ENCODE measurements around the gene LCE3C. TPM values are rescaled to one million over a fixed set of nuclear protein-coding genes. Genes with fewer than 3 reads are reported as not detected.

Gene LCE3C, protein sequence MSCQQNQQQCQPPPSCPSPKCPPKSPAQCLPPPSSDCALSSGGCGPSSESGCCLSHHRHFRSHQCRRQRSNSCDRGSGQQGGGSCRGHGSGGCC
- polyA plus RNA-seq (2013): not detected in 2 replicates

DNA sequence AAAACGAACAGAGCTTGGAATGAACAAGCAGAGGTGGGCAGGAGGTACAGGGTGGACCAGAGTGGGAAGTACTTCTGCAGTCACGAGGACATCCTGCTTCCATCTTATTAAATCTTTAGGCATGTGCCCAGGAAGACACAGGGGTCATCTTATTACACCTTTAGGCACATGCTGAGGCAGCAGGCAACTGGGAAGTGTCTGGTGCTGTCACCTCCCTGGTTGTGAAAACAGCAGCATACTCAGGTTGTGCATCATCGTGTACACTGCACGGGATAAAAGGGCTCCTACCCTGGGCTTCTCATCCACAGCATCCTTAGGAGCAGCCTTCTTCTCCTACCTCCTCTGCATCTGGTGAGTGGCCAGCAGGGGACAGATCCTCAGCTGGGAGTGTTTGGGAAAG lies at the start of gene LCE3C:
LCE3C (plus strand) TSS at position 301 of the 400 bp plus-strand sequence. CDS start 498 bp downstream, outside the sequence.
- no peak within 1 kb of the TSS for H2BK5ac ChIP-seq (ENCODE audit: low read depth, low read length, poor library complexity)

DNA sequence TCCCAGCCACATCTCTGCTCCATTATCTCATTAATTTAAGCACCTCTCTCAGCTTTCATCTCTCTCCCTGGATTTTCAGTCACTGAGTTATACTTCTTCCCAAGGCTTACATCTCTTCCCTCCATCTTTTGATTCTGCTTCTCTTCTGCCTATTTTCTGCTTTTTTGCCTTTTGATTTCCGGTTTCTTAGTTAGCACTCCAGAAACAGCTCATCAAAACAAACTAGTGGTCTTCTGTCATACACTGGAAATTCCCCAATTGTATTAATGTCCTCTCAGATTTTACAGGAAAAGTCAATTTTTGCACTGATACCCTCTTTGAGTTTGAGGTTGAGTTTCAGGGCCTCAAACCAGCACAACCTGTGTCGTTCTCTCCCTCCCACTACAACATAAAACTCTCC lies 34.9 kb upstream of the LCE3C start:
- no peak overlapping the region for H4K12ac ChIP-seq (ENCODE audit: low read depth, low read length)
- no peaks in the 10 kb centered on the region for H3K27me3 ChIP-seq (ENCODE audit: insufficient read depth, low read length)
- DNase-seq: peak in 1 of 2 donors; percentile 0
- H3K4me2 ChIP-seq (ENCODE audit: low read length): no peak overlapping the region
- H3K79me1 ChIP-seq (ENCODE audit: low read length): no peaks in the 10 kb centered on the region
- no peak overlapping the region for H3K27ac ChIP-seq (ENCODE audit: low read depth, low read length)
- no peak overlapping the region for H3K9ac ChIP-seq (ENCODE audit: low read length)
- H2BK120ac ChIP-seq (ENCODE audit: insufficient read depth, low read length, poor library complexity): no peak overlapping the region
- no peak overlapping the region for H2AFZ ChIP-seq (ENCODE audit: insufficient read depth, low read length, poor library complexity)
- no peak overlapping the region for H3K4ac ChIP-seq (ENCODE audit: low read depth, low read length)
- no peaks in the 10 kb centered on the region for H3K79me2 ChIP-seq (ENCODE audit: control insufficient read depth, insufficient read depth, low read length, poor library complexity)
- H2BK5ac ChIP-seq (ENCODE audit: low read depth, low read length, poor library complexity): no peak overlapping the region
- H4K91ac ChIP-seq (ENCODE audit: low read depth, low read length): no peak overlapping the region
- no peaks in the 10 kb centered on the region for H3K4me1 ChIP-seq (ENCODE audit: control insufficient read depth in 1 of 2, insufficient read depth in 2 of 2, low read length in 2 of 2)
- no CpG with 5 or more reads among the region's 2 CpGs for WGBS (ENCODE audit: extremely low coverage, insufficient coverage, insufficient read length)
- no peak overlapping the region for H3K23ac ChIP-seq (ENCODE audit: low read length)
- H2BK12ac ChIP-seq (ENCODE audit: low read length): no peak overlapping the region
- H2AK5ac ChIP-seq (ENCODE audit: low read length): no peak overlapping the region
- no peak overlapping the region for H4K8ac ChIP-seq (ENCODE audit: low read depth, low read length)
- peaks cover 14% of the 10 kb centered on the region for H3K9me3 ChIP-seq (ENCODE audit: insufficient read depth, low read depth, low read length)
- no peaks in the 10 kb centered on the region for H3K36me3 ChIP-seq (ENCODE audit: control insufficient read depth in 1 of 2, insufficient read depth in 2 of 2, low read length in 2 of 2)
- no peak overlapping the region for H3K18ac ChIP-seq (ENCODE audit: low read length)
- no peak overlapping the region for H3K4me3 ChIP-seq (ENCODE audit: low read depth, low read length)
- H3K14ac ChIP-seq (ENCODE audit: low read length): no peak overlapping the region

More for the DNA sequence above, at the start of gene LCE3C:
- Histone ChIP-seq H3K4me2 (ENCODE audit: low read length) (no peak within 1 kb of the TSS), H3K27me3 (ENCODE audit: insufficient read depth, low read length) (no peaks in the 10 kb centered on the region), H3K9ac (ENCODE audit: low read length) (no peak within 1 kb of the TSS), H4K91ac (ENCODE audit: low read depth, low read length) (no peak within 1 kb of the TSS), H3K27ac (ENCODE audit: low read depth, low read length) (no peak within 1 kb of the TSS), H3K23ac (ENCODE audit: low read length) (no peak within 1 kb of the TSS), H4K12ac (ENCODE audit: low read depth, low read length) (no peak within 1 kb of the TSS), H3K36me3 (ENCODE audit: control insufficient read depth in 1 of 2, insufficient read depth in 2 of 2, low read length in 2 of 2) (no peaks in the 10 kb centered on the region), H2BK120ac (ENCODE audit: insufficient read depth, low read length, poor library complexity) (no peak within 1 kb of the TSS), H3K4me3 (ENCODE audit: low read depth, low read length) (no peak within 1 kb of the TSS), H4K8ac (ENCODE audit: low read depth, low read length) (no peak within 1 kb of the TSS), H3K4ac (ENCODE audit: low read depth, low read length) (no peak within 1 kb of the TSS), H3K9me3 (ENCODE audit: insufficient read depth, low read depth, low read length) (no peaks in the 10 kb centered on the region), H3K4me1 (ENCODE audit: control insufficient read depth in 1 of 2, insufficient read depth in 2 of 2, low read length in 2 of 2) (no peaks in the 10 kb centered on the region), H2AK5ac (ENCODE audit: low read length) (no peak within 1 kb of the TSS), H2BK12ac (ENCODE audit: low read length) (no peak within 1 kb of the TSS), H2AFZ (ENCODE audit: insufficient read depth, low read length, poor library complexity) (no peak within 1 kb of the TSS), H3K79me1 (ENCODE audit: low read length) (no peaks in the 10 kb centered on the region), H3K79me2 (ENCODE audit: control insufficient read depth, insufficient read depth, low read length, poor library complexity) (no peaks in the 10 kb centered on the region), H3K18ac (ENCODE audit: low read length) (no peak within 1 kb of the TSS), H3K14ac (ENCODE audit: low read length) (no peak within 1 kb of the TSS)
- no peak for DNase-seq
- WGBS (ENCODE audit: extremely low coverage, insufficient coverage, insufficient read length): no CpG with 5 or more reads among the region's 4 CpGs

DNA sequence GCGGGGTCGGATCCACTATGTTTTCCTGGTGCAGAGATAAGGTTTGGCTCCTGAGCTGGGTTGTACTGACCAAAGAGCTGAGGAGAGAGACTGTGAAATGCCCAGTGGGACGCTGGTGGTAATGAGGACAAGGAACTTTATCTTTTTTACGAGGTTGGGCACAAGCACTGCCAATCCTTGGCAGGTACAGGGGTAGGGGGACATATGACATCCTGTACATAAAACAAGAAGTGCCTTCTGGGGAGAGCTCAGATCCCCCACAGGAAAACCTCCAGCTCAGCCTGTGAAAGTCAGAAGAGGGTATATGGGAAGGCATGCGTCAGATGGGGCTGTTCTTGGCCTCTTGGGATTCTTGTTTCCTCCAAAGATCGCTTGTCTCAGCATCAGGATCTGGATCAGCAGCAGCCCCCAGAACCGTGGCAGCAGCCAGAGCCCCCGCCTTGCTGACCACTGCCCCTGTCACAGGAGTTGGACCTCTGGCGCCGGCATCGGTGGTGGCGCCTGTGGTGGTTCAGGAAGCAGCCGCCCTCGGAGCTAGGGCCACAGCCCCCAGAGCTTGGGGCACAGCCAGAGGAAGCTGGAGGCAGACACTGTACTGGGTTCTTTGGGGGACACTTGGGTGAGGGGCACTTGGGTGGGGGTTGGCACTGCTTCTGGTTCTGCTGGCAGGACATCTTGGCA lies 34.4 kb upstream of the LCE3C start:
- Histone ChIP-seq H4K8ac (ENCODE audit: low read depth, low read length) (no peak overlapping the region), H3K27me3 (ENCODE audit: insufficient read depth, low read length) (no peaks in the 10 kb centered on the region), H3K23ac (ENCODE audit: low read length) (no peak overlapping the region), H3K4ac (ENCODE audit: low read depth, low read length) (no peak overlapping the region), H3K79me2 (ENCODE audit: control insufficient read depth, insufficient read depth, low read length, poor library complexity) (no peaks in the 10 kb centered on the region), H3K27ac (ENCODE audit: low read depth, low read length) (no peak overlapping the region), H2AFZ (ENCODE audit: insufficient read depth, low read length, poor library complexity) (no peak overlapping the region), H3K4me3 (ENCODE audit: low read depth, low read length) (no peak overlapping the region), H4K91ac (ENCODE audit: low read depth, low read length) (no peak overlapping the region), H3K79me1 (ENCODE audit: low read length) (no peaks in the 10 kb centered on the region), H2BK12ac (ENCODE audit: low read length) (no peak overlapping the region), H3K4me1 (ENCODE audit: control insufficient read depth in 1 of 2, insufficient read depth in 2 of 2, low read length in 2 of 2) (no peaks in the 10 kb centered on the region), H3K18ac (ENCODE audit: low read length) (no peak overlapping the region), H2BK120ac (ENCODE audit: insufficient read depth, low read length, poor library complexity) (no peak overlapping the region), H3K14ac (ENCODE audit: low read length) (no peak overlapping the region), H2AK5ac (ENCODE audit: low read length) (no peak overlapping the region), H3K9ac (ENCODE audit: low read length) (no peak overlapping the region), H3K4me2 (ENCODE audit: low read length) (no peak overlapping the region), H4K12ac (ENCODE audit: low read depth, low read length) (no peak overlapping the region), H3K36me3 (ENCODE audit: control insufficient read depth in 1 of 2, insufficient read depth in 2 of 2, low read length in 2 of 2) (no peaks in the 10 kb centered on the region), H2BK5ac (ENCODE audit: low read depth, low read length, poor library complexity) (no peak overlapping the region), H3K9me3 (ENCODE audit: insufficient read depth, low read depth, low read length) (peaks cover 14% of the 10 kb centered on the region)
- no CpG with 5 or more reads among the region's 14 CpGs for WGBS (ENCODE audit: extremely low coverage, insufficient coverage, insufficient read length)
- DNase-seq: peak in 1 of 2 donors; percentile 0

DNA sequence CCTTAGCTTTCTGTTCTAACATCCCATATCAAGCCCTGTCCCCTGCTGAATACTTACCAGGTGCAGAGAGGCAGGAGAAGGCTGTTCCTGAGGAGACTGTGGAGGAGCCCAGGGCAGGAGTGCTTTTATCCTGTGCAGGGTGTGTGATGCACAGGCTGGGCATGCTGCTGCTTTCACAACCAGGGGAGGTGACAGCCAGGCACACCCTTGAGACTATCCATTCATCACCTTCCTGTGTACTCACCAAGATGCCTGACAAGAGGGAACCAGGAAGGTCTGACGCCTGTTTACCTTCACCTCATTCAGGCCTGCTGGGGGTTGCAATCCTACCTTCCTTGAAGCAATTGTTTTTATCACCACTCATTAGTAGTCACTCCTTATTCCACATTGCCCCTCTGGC lies 33.4 kb upstream of the LCE3C start, which contains the start of gene LCE3E:
LCE3E (minus strand) TSS at position 100 of the 400 bp plus-strand sequence. CDS start 572 bp downstream, outside the sequence.
- Histone ChIP-seq H2AK5ac (ENCODE audit: low read length) (no peak within 1 kb of the TSS), H3K79me1 (ENCODE audit: low read length) (no peaks in the 10 kb centered on the region), H3K14ac (ENCODE audit: low read length) (no peak within 1 kb of the TSS), H3K36me3 (ENCODE audit: control insufficient read depth in 1 of 2, insufficient read depth in 2 of 2, low read length in 2 of 2) (no peaks in the 10 kb centered on the region), H2BK12ac (ENCODE audit: low read length) (no peak within 1 kb of the TSS), H3K4ac (ENCODE audit: low read depth, low read length) (no peak within 1 kb of the TSS), H3K27me3 (ENCODE audit: insufficient read depth, low read length) (no peaks in the 10 kb centered on the region), H3K4me1 (ENCODE audit: control insufficient read depth in 1 of 2, insufficient read depth in 2 of 2, low read length in 2 of 2) (no peaks in the 10 kb centered on the region), H3K79me2 (ENCODE audit: control insufficient read depth, insufficient read depth, low read length, poor library complexity) (no peaks in the 10 kb centered on the region), H2BK5ac (ENCODE audit: low read depth, low read length, poor library complexity) (no peak within 1 kb of the TSS), H4K12ac (ENCODE audit: low read depth, low read length) (no peak within 1 kb of the TSS), H3K9me3 (ENCODE audit: insufficient read depth, low read depth, low read length) (peaks cover 12% of the 10 kb centered on the region), H3K23ac (ENCODE audit: low read length) (no peak within 1 kb of the TSS), H3K9ac (ENCODE audit: low read length) (no peak within 1 kb of the TSS), H3K27ac (ENCODE audit: low read depth, low read length) (no peak within 1 kb of the TSS), H2BK120ac (ENCODE audit: insufficient read depth, low read length, poor library complexity) (no peak within 1 kb of the TSS), H3K4me2 (ENCODE audit: low read length) (no peak within 1 kb of the TSS), H2AFZ (ENCODE audit: insufficient read depth, low read length, poor library complexity) (no peak within 1 kb of the TSS), H3K18ac (ENCODE audit: low read length) (no peak within 1 kb of the TSS), H4K91ac (ENCODE audit: low read depth, low read length) (no peak within 1 kb of the TSS), H3K4me3 (ENCODE audit: low read depth, low read length) (no peak within 1 kb of the TSS), H4K8ac (ENCODE audit: low read depth, low read length) (no peak within 1 kb of the TSS)
- WGBS (ENCODE audit: extremely low coverage, insufficient coverage, insufficient read length): no CpG with 5 or more reads among the region's 1 CpG
- DNase-seq: peak; percentile 22 to 25

Data from trophoblast cell (in vitro differentiated cells and primary cell).